NCI-H226 (cell line): Measurements from ENCODE around the gene SH2B2.

ENCODE experiments used
- DNase-seq: peaks from one replicate; pipeline ENCODE4 v3.0.0-alpha.2; 2015

Gene SH2B2

DNA sequence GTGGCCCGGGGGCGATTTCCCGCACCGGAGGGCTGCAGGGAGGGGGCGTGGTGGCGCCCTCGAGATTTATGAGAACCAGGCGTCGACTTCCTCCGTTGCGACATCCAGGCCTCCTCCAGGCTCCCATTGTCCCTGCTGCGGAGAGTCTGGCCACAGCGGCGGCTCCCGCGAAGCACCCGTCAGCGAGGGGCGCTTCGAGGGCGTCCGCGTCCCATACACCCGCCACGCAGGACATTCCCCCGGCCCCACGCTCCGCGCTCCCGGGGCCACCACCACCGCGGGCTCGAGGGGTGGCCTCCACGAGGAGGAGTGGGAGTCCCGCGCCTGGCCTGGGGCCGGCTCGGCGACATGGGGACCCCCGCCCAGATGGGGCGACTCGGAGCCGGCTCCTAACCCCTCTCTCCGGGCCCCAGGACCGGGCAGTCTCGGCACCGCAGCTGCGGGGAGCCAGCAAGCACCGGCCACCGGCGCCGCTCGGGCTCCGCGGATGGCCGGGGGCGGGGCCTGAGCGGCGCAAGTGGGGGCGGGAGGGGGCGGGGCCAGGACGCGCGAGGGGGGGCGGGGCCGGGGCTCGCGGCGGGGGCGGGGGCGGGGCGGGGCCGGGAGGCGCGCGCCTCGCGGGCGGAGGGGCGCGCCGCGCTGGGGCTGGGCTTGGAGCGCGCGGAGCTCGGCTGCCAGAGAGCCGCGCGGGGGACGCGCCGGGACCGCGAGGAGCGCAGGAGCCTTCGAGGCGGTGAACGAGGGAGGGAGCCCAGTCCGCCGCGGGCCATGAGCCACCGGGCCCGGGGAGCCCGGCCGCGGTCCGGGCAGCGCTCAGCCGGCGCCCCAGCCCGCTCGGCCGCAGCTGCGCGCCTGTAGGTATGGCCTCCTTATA, at the start of gene SH2B2:
SH2B2 (plus strand) TSS at position 632 of the 874 bp plus-strand sequence. CDS start 13,683 bp downstream, outside the sequence.
- peak; percentile 65 for DNase-seq

GRCh38 chr7:102239206-102239820, 47.4 kb upstream of the SH2B2 start:
- DNase-seq: no peak

GRCh38 chr7:102241431-102241830, 45.2 kb upstream of the SH2B2 start:
- no peak for DNase-seq

GRCh38 chr7:102244601-102245000, 42.1 kb upstream of the SH2B2 start:
- no peak for DNase-seq

GRCh38 chr7:102248081-102248455, 38.6 kb upstream of the SH2B2 start:
- no peak for DNase-seq

DNA sequence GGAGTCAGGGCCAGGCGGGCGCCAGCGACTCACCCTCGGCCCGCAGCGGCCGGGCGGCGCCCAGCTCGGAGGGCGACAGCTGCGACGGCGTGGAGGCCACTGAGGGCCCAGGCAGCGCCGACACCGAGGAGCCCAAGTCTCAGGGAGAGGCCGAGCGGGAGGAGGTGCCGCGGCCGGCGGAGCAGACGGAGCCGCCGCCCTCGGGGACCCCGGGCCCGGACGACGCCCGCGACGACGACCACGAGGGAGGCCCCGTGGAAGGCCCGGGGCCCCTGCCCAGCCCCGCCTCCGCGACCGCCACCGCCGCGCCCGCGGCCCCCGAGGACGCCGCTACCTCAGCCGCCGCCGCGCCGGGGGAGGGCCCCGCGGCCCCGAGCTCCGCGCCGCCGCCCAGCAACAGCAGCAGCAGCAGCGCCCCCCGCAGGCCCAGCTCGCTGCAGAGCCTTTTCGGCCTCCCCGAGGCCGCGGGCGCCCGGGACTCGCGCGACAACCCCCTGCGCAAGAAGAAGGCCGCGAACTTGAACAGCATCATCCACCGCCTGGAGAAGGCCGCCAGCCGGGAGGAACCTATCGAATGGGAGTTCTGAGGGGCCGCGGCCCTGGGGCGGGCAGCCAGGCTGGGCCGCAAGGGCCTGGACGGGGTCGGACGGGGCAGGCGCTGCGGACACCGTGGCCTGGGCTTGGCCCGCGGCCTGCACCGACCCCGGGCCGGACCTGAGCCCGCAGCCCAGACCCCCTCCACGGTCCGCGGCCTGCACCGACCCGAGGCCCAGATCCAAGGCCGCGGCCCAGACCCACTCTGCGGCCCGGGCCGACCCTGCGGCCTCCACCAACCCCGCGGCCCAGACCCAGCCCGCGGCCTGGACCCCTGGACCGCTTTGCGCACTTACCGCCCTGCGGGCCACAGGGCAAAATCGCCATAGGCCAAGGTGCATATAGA, 37.9 kb upstream of the SH2B2 start:
- no peak for DNase-seq

DNA sequence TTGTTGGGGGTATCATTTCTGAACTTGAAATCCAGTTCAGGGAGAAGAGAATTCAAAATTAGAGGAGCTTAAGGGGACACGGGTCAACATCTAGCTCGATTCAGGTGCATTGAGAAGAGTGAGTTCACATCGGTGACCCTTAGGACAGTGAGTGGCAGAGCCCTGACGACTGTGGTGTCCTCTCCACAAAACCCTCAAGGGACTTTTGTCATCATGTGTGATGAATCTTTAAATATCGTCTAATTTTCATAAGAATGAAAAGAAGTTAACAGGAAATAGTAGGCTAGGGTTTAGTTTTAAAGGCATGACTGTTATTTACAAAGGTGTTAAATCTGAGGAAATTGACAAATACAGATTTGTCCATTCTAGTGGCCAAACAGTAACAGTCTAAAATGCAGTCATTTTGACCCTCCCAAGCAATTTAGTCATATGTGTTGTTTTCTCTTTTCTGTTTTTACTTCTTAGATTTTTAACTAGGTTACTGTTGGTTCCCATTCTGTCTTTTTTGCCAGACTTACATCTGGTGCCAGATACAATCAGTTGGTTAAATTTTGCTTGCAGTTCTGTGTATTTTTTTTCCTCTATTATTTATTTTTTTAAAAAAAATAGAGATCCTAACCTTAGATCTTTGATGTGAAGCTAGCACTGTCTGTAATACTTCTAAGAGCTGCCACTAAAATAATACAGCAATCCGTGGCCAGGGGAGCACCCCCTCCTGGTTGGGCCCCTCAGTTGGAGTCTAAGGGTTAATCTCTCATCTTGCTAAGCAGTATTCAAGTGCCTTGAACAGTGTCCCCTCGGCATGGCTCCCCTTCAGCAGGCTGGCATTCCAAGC, 34.9 kb upstream of the SH2B2 start:
- DNase-seq: no peak

DNA sequence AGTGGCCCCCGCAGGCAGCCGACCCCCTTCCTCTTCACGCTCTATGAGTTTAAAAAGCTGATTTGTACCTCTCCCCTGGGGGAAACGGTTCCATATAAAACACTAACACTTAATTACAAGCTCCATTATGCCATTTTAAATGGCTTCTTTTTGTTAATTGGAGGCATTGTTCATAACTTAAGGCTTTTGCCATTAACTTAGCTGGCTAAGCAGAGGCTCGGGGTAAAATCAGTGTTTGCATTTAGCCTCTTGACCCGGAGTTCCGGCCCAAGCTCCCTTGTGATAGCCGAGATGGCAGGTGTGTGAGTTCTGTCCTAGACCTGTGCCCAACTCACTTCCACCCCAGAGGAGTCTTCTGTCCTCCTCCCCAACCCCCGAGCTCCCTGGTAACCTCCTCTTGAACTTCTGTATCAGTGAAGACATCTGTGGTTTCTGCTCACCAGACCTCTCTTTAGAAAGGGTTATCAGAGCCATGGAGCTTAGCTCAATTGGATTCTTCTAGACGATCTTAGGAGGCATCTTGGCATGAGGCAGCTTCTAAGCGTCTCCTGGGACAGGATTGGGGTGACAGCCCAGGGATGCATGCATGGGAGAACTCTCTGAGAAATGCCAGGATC, 34.2 kb upstream of the SH2B2 start:
- no peak for DNase-seq

- no peak for DNase-seq
Observed at GRCh38 chr7:102253066-102253972, 33.3 kb upstream of the SH2B2 start.

GRCh38 chr7:102253973-102254370, 32.7 kb upstream of the SH2B2 start:
- no peak for DNase-seq

DNA sequence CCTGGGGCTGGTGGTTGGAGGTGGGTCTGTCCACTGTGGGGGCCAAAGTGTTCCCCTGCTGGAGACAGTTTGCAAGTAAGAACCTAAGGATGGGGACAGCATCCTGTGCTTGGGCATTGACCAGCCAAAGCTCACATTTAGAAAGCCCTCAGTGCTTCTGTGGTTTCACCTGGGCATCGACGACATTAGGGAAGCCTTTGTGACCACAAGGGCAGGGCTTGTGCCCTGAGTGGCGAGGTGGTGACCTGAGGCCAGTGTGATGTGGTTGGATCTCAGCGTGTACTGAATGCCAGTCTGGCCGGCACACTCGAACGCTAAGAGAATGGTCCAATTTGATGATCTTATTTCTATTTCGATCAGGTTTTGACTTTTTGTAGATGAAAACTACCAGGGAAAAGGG, 32.1 kb upstream of the SH2B2 start:
- no peak for DNase-seq

DNA sequence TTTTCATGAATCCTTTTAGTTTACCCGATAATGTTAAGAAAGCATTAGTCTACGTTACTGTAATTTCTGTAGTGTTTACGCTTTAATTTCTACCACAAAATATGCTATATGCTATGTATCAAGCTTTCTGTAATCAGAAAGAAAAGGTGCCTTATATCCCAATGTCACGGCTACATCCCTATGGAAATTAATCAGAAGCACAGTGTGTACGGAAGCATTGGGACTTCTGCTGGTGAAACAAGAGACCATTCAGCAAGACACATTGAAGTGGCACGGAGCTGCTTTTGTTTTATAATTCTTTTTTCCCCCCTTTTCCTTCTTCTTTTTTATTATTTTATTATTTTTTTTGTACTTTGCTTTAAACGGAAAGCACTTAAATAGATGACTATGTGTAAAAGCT, 31.2 kb upstream of the SH2B2 start:
- DNase-seq: no peak

- DNase-seq: no peak
Observed at GRCh38 chr7:102255916-102256315, 30.8 kb upstream of the SH2B2 start.

- DNase-seq: no peak
Observed at GRCh38 chr7:102258073-102258748, 28.5 kb upstream of the SH2B2 start.

DNA sequence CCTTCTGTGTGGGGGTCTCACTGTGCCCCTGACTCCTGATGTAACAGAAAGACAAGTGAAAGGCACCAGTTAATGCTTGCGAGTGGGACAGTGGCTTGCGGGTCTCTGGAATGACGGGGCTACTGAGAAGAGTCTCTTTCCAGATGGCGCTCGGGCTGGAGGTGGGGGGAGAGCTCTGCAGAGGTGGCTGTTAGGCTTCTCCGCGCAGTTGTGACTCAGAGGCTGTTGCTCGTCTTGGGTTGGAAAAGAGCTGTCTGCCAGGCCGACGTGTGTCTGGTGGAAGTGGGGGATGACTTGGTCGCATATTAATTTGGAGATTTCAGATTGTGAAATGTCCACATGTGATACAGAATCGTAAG, 27.9 kb upstream of the SH2B2 start:
- DNase-seq: no peak

DNA sequence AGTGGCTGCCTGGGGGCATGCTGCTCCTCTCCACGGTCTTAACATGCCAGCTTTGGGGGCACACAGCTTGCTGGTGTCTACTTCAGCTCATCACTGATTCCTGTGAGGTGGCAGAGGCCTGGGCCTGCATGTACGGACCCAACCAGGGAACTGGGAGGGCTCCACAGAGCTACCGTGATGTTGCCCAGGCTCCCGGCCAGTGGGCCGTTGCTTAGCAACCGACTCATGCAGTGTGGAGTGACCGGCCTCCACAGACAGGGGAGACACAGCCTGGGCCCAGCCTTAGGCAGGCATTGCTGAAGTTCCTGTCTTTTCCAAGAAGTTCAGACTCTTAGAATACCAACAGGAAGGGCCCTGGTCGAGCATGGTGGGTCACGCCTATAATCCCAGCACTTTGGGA, 25.8 kb upstream of the SH2B2 start:
- DNase-seq: no peak

DNA sequence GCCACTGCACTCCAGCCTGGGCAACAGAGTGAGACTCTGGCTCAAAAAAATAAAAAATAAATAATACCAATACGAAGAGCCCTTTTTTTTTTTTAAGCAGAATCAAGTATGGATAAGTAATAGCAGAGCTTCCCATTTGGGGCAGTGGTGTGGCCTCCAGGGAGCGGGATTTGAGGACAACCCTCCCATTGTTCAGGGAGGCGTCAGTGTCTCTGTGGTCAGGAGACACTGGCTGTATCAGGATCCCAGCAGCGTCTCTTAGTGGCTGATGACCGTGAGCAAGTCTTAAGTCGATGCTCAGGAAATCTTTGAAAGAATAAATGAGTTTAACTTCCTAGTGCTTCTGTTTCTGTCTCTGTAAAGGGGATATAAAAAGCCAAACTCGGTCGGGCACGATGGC, 25.2 kb upstream of the SH2B2 start:
- DNase-seq: no peak

DNA sequence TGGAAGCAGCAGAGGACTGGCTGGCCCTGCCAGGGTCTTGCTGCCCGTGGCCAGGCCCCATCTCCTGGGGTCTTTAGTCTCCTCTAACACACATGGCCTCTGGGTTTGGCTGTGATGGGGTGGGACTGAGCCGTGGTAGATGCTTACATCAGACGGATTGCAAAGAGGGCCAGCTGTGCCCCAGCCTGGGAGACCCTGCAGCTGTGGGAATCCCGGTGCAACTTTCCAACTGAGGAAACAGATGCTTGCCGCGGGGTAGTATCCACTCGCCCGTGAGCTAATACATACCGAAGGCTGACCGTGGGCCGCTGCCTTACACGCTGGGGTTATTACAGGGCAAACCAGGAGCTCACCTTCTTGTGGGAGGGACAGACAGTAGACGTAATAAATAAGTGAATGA, 24.1 kb upstream of the SH2B2 start:
- no peak for DNase-seq

DNA sequence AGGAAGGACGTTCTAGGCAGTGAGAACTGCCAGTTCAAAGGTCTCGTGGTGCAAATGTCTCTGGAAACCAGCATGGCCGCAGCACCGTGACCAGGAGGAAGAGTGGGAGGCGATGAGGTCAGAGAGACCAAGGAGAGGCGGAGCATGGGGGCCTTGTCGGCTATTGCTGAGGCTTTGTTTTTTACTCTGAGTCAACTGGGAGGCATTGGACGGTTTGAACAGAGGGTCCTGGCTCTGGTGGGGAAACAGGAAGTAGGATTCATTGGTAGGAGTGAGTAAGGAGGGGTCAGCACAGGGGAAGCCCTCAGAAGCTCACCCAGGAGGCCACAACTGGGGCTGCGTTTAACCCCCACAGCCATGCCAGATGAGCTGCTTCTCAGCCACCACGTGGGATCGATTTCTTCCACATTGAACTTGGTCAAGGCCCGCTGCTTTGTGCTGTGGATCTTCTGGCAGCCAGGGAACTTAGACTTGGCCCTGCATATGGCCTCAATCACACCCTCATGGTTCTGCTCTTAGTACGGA, 22.2 kb upstream of the SH2B2 start:
- no peak for DNase-seq

GRCh38 chr7:102266541-102266940, 20.1 kb upstream of the SH2B2 start:
- DNase-seq: no peak
